Fibroblast of pulmonary artery (primary cell): Measurements from ENCODE around the gene EN2.

Experiments
- DNase-seq: peaks from one replicate; pipeline ENCODE4 v3.0.0-alpha.2; 2010; ENCODE audit warnings: low read depth
- H3K4me3 ChIP-seq: replicated peaks from 2 replicates; pipeline ENCODE4 v1.5.1; 2011; ENCODE audit warnings: low read depth, mild to moderate bottlenecking, control low read depth, low read length, moderate library complexity
- CTCF ChIP-seq: IDR thresholded peaks from 2 replicates; pipeline ENCODE4 v1.5.1; 2011; ENCODE audit warnings: mild to moderate bottlenecking, control low read depth, low read length, inconsistent platforms; ENCODE audit errors: missing control alignments

Gene EN2

DNA sequence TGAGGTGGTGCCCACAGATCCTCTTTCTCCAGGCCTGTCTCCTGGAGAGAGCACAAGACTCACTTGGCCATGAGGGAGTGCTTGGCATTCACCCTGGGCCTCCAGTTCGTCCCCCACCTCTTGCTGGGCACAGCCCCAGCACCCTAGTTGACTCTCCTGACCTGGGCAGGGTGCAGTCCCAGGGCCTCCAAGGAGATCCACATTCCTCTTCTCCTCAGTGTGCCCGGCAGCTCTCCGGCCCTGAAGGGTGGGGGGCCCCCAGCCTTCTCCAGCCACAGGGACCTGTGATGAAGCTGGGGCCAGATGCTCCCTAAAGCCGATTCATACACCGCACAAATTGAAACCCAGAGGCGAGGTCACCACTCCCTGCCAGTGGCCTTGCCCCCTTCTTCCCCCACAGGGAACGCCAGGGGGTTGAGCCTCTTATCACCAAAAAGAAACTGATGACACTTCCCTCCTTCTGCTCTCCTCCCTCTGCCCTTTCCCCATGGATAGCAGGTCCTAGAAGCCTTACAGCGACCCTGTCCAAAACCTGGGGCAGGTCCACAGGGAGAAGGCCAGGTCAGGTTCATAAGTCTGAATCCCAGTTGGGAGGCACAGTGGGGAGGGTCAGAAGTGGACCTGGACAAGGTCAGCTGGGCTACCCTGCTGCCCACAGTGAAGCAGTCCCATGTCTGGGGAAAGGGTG lies 3.1 kb downstream of the EN2 start:
- TF ChIP-seq CTCF: no peak
- no peak for DNase-seq
- no peak overlapping the region for H3K4me3 ChIP-seq

GRCh38 chr7:155461631-155462030 lies 3.7 kb downstream of the EN2 start:
- no peak for TF ChIP-seq CTCF
- no peak for DNase-seq
- no peak overlapping the region for H3K4me3 ChIP-seq

GRCh38 chr7:155462163-155462735 lies 4.3 kb downstream of the EN2 start:
- no peak for TF ChIP-seq CTCF
- no peak overlapping the region for H3K4me3 ChIP-seq
- DNase-seq: no peak

- TF ChIP-seq CTCF: no peak
- no peak overlapping the region for H3K4me3 ChIP-seq
- no peak for DNase-seq
These were observed 5.3 kb downstream of the EN2 start for GRCh38 chr7:155463114-155463811.

DNA sequence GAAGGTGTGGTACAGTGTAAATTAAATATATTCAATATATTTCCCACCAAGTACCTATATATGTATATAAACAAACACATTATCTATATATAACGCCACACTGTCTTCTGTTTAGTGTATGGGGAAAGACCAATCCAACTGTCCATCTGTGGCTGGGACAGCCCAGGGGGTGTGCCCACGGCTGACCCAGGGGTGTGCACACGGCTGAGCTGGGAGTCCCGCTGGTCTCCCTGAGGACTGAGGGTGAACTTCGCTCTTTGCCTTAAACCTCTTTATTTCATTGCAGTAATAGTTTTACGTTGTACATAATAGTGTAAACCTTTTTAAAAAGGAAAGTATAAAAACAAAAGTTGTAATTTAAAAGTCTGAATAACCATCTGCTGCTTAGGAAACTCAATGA lies 6.3 kb downstream of the EN2 start:
- no peak overlapping the region for H3K4me3 ChIP-seq
- no peak for TF ChIP-seq CTCF
- DNase-seq: no peak

DNA sequence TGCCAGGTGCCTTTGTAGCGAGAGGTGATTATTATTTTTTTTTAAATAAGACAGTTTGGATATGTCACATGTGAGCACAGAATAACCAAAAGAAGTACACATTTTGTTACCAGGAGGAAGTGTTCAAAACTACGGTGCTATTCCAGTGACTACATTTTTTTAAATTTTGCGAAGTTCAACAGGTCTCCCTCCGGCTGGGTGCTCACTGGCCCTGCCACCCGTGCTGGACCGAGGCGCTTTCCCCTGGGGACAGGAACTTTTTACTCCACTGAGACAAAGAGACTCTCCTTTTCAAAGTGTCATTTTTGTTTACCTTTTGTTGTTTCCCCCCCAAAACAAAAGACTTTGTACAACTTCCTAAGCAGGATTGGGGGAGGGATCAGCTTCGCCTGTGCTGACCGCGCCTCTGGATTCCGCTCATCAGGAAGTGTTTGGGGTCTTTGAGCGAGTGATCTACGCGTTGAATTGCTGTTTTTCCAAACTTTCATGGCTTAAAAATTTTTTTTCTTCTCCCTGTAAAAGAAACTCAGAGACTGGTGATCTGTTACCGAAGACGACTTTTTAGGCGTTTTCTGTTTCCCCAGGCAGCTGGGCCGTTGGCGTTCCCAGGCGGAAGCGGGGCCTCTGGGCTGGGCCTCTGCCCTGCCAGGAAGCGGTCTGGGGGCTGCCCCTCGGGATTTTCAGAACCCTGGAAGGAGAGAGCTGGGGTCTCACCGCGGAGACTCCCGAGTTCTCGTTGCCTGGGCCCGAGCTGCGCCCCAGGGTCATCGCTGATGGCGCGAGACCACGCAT lies 7.2 kb downstream of the EN2 start:
- no peak overlapping the region for H3K4me3 ChIP-seq
- no peak for TF ChIP-seq CTCF
- no peak for DNase-seq
